CD4-positive, alpha-beta T cell treated with Interleukin-15 for 4 hours (primary cell): ENCODE measurements around the gene LRIF1.
"Not testable (repeated sequence)": the region's sequence is repeated elsewhere in the genome, so short reads cannot be mapped to it uniquely, and the experiment has no call there.

Experiments used
- DNase-seq: peaks from one replicate; pipeline ENCODE4 v3.0.0-alpha.2; 2020; ENCODE audit warnings: low spot score

Gene LRIF1

GRCh38 chr1:110951161-110951560 is 12.6 kb downstream of the LRIF1 start:
- no peak for DNase-seq

- DNase-seq, result no peak
These were observed 15.5 kb downstream of the LRIF1 start for GRCh38 chr1:110948038-110948810.

- no peak for DNase-seq
These were observed 18.1 kb downstream of the LRIF1 start for GRCh38 chr1:110945626-110946025.

- DNase-seq, result no peak
These were observed 18.9 kb downstream of the LRIF1 start for GRCh38 chr1:110944806-110945205.

GRCh38 chr1:110936567-110936966 is 27.2 kb downstream of the LRIF1 start:
- no peak for DNase-seq

GRCh38 chr1:110931097-110931496 is 32.6 kb downstream of the LRIF1 start:
- DNase-seq, result not testable (repeated sequence)

GRCh38 chr1:110928904-110929303 is 34.8 kb downstream of the LRIF1 start:
- no peak for DNase-seq

GRCh38 chr1:110928191-110928590 is 35.5 kb downstream of the LRIF1 start:
- DNase-seq, result no peak

GRCh38 chr1:110927484-110928075 is 36.1 kb downstream of the LRIF1 start:
- DNase-seq, result no peak

GRCh38 chr1:110921953-110922352 is 41.8 kb downstream of the LRIF1 start:
- DNase-seq, result no peak

- DNase-seq, result no peak
These were observed 45.7 kb downstream of the LRIF1 start for GRCh38 chr1:110918016-110918415.

GRCh38 chr1:110916669-110917306 is 46.9 kb downstream of the LRIF1 start:
- DNase-seq, result peak; percentile 30

- no peak for DNase-seq
These were observed 47.5 kb downstream of the LRIF1 start for GRCh38 chr1:110916274-110916668.

- no peak for DNase-seq
These were observed 47.9 kb downstream of the LRIF1 start for GRCh38 chr1:110915804-110916203.

GRCh38 chr1:110914676-110915075 is 49.0 kb downstream of the LRIF1 start:
- DNase-seq, result no peak

- DNase-seq, result no peak
These were observed 50.9 kb downstream of the LRIF1 start for GRCh38 chr1:110912784-110913183.

- DNase-seq, result no peak
These were observed 59.7 kb downstream of the LRIF1 start for GRCh38 chr1:110903853-110904500.

GRCh38 chr1:110902820-110903463 is 60.8 kb downstream of the LRIF1 start:
- DNase-seq, result no peak

- DNase-seq, result no peak
These were observed 64.3 kb downstream of the LRIF1 start for GRCh38 chr1:110899458-110899843.

- no peak for DNase-seq
These were observed 64.8 kb downstream of the LRIF1 start for GRCh38 chr1:110898734-110899457.

- no peak for DNase-seq
These were observed 66.0 kb downstream of the LRIF1 start for GRCh38 chr1:110897681-110898080.
